Activated T-cell treated with anti-CD3 and anti-CD28 coated beads, Interleukin-2, amount 50 U/mL, for 24 hours (primary cell): Measurements from ENCODE around the gene MBP.
"Not testable (repeated sequence)": the region's sequence is repeated elsewhere in the genome, so short reads cannot be mapped to it uniquely, and the experiment has no call there.

ENCODE experiments used
- DNase-seq: peaks from one replicate; pipeline ENCODE4 v3.0.0-alpha.2; 2020
- H3K27ac Mint-ChIP-seq: 2 replicates; pipeline ENCODE4 v1.8.0; 2020; ENCODE audit warnings: mild to moderate bottlenecking, mixed read lengths
- H3K27me3 Mint-ChIP-seq: 2 replicates; pipeline ENCODE4 v1.8.0; 2020; ENCODE audit warnings: mixed read lengths
- H3K36me3 Mint-ChIP-seq: 2 replicates; pipeline ENCODE4 v1.8.0; 2020; ENCODE audit warnings: low read depth, mixed read lengths
- H3K4me1 Mint-ChIP-seq: 2 replicates; pipeline ENCODE4 v1.8.0; 2020; ENCODE audit warnings: low read depth, mixed read lengths
- H3K4me3 Mint-ChIP-seq: 2 replicates; pipeline ENCODE4 v1.8.0; 2020; ENCODE audit warnings: mild to moderate bottlenecking, moderate library complexity, mixed read lengths
- H3K9me3 Mint-ChIP-seq: 2 replicates; pipeline ENCODE4 v1.8.0; 2020; ENCODE audit warnings: mixed read lengths

MBP gene

GRCh38 chr18:76991021-76991688 is 141.4 kb downstream of the MBP start:
- H3K4me3 Mint-ChIP-seq, result no peak overlapping the region
- no peak for DNase-seq
- no peaks in the 10 kb centered on the region for H3K36me3 Mint-ChIP-seq
- no peaks in the 10 kb centered on the region for H3K4me1 Mint-ChIP-seq
- no peak overlapping the region for H3K27ac Mint-ChIP-seq
- no peaks in the 10 kb centered on the region for H3K9me3 Mint-ChIP-seq
- no peaks in the 10 kb centered on the region for H3K27me3 Mint-ChIP-seq

DNA sequence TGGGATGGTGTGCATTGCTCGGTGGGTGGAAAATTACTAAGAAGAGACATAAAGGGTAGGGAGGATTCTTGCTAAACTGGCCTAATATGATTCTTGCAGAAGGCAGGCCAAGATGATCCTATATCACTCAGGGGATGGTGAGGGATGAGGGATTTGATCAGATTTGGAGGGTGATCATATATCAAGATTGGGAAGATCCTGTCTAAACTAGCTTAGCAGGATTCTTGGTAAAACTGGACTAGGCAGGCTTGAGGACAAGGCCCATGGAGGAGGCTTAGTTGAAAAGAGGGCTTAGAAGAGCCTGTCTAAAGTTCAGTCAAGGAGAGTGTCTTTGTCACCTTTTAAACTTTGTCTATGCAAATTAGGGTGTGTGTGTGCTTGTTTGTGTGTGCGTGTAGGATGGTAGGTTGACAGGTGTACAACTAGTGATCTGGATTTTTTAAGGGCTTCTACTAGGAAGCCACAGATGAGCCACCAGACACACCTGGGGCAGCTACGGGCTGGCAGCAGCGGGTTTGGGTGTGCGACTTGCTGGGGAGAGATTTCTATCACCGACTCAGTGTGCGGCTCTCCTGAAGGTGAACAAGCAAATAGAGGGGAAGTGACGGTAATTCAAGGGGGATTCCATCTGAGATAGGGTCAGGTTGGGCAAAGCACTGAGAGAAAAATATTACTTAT is 142.1 kb downstream of the MBP start:
- not testable (repeated sequence) for H3K27me3 Mint-ChIP-seq, H3K4me1 Mint-ChIP-seq, DNase-seq, H3K36me3 Mint-ChIP-seq, H3K9me3 Mint-ChIP-seq, H3K27ac Mint-ChIP-seq, H3K4me3 Mint-ChIP-seq

DNA sequence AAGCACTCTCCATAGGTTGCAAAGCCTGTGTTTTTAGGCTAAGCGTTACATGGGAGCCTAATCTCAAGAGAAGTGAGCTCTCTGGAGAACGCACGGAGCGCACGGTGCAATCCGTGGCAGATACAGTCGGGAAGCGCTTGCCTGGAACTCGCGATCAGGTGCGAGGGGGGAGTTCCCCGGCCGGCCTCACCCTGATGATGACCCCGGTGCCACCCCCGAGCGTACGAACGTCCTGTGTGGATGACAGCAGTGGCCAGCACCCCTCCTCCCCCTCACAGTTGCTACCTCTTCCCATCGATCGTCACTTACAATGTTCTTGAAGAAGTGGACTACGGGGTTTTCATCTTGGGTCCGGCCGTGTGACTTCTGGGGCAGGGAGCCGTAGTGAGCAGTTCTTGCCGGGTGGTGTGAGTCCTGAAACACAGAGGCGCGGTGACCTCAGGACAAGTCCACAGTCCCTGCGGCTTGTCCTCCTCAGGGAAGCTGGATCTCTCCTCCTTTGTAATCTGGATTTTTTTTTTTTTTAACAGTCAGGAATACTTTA is 142.9 kb downstream of the MBP start:
- no peak for DNase-seq
- no peaks in the 10 kb centered on the region for H3K4me1 Mint-ChIP-seq
- no peaks in the 10 kb centered on the region for H3K36me3 Mint-ChIP-seq
- no peaks in the 10 kb centered on the region for H3K27me3 Mint-ChIP-seq
- no peak overlapping the region for H3K27ac Mint-ChIP-seq
- no peak overlapping the region for H3K4me3 Mint-ChIP-seq
- no peaks in the 10 kb centered on the region for H3K9me3 Mint-ChIP-seq

- Mint-ChIP-seq H3K4me1 (no peaks in the 10 kb centered on the region), H3K4me3 (no peak overlapping the region), H3K36me3 (no peaks in the 10 kb centered on the region), H3K27me3 (no peaks in the 10 kb centered on the region), H3K27ac (no peak overlapping the region), H3K9me3 (no peaks in the 10 kb centered on the region)
- DNase-seq, result no peak
Observed at GRCh38 chr18:76988827-76989646, 143.5 kb downstream of the MBP start.

- Mint-ChIP-seq H3K4me1 (peaks cover 5% of the 10 kb centered on the region), H3K9me3 (no peaks in the 10 kb centered on the region), H3K27me3 (no peaks in the 10 kb centered on the region), H3K4me3 (no peak overlapping the region), H3K36me3 (no peaks in the 10 kb centered on the region), H3K27ac (no peak overlapping the region)
- no peak for DNase-seq
Observed at GRCh38 chr18:76988031-76988826, 144.4 kb downstream of the MBP start.

GRCh38 chr18:76986406-76986805 is 146.2 kb downstream of the MBP start:
- Mint-ChIP-seq H3K4me1 (peaks cover 8% of the 10 kb centered on the region), H3K27ac (no peak overlapping the region), H3K27me3 (no peaks in the 10 kb centered on the region), H3K9me3 (no peaks in the 10 kb centered on the region), H3K4me3 (no peak overlapping the region), H3K36me3 (no peaks in the 10 kb centered on the region)
- no peak for DNase-seq

GRCh38 chr18:76985951-76986236 is 146.7 kb downstream of the MBP start:
- H3K36me3 Mint-ChIP-seq, result no peaks in the 10 kb centered on the region
- H3K4me3 Mint-ChIP-seq, result no peak overlapping the region
- H3K9me3 Mint-ChIP-seq, result no peaks in the 10 kb centered on the region
- H3K27me3 Mint-ChIP-seq, result no peaks in the 10 kb centered on the region
- peaks cover 8% of the 10 kb centered on the region for H3K4me1 Mint-ChIP-seq
- DNase-seq, result no peak
- H3K27ac Mint-ChIP-seq, result no peak overlapping the region

DNA sequence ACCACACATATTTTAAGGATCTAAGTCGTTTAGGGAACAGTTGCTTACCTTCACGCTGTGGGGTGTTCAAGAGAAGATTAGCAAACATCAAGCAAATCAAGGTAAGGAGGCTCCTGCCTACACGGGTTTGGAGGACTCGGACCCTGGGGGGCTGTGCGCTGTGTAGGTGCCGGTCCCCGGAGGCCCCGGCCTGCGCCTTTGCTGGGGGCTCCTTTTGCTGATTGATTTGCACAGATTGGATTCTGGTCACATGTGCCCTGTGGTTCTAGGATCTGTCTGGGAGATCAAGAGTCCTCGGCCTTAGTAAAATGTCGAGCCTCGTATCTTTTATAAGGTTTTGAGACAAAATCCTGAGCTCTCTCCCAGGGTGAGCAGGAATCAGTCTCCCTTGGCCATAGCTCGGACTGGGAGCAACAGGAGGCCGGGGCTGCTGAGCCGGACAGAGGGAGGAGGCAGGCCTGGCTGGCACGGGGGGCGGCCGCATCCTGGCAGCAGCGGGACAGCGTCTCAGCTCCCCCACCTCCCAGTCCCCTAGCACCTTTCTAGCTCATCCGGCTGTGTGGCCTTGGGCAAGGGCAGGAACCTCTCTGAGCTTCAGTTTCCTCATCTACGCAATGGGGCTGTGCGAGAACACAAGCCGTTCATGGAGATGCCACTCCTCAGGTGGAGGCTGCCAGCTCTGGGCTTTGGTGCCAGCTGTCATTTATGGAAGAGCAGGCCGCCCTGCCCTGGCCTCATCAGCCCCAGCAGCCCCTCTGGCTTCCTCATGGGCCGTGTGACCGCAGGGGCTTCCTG is 147.2 kb downstream of the MBP start:
- no peak overlapping the region for H3K27ac Mint-ChIP-seq
- no peaks in the 10 kb centered on the region for H3K27me3 Mint-ChIP-seq
- no peak for DNase-seq
- H3K4me3 Mint-ChIP-seq, result no peak overlapping the region
- H3K36me3 Mint-ChIP-seq, result no peaks in the 10 kb centered on the region
- H3K4me1 Mint-ChIP-seq, result peaks cover 8% of the 10 kb centered on the region
- H3K9me3 Mint-ChIP-seq, result no peaks in the 10 kb centered on the region

GRCh38 chr18:76984193-76985155 is 148.1 kb downstream of the MBP start:
- H3K27ac Mint-ChIP-seq, result no peak overlapping the region

DNA sequence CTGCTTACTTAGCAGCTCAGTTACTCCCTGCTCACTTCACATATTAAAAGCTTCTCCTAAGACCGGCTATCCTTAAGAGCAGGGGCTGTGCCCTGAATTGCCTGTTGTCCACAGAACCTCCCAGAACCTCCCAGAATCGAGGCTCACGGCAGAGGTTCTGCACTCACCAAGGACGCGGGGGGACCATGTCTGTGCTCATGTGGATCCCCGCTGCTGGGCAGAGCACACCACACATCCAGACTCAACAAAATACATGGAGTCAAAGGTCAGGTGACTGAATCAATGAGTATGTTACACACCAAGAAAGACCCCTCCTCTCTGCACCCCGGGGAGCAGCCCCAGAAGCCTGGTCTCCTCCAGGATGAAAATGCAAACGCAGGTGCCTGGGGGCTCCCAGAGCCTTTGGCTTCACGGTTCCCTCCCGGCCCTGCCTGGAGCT is 149.0 kb downstream of the MBP start:
- no peak for DNase-seq
- peak overlapping the region; percentile 40 for H3K27ac Mint-ChIP-seq
- no peak overlapping the region for H3K4me3 Mint-ChIP-seq
- peaks cover 10% of the 10 kb centered on the region for H3K36me3 Mint-ChIP-seq
- H3K9me3 Mint-ChIP-seq, result no peaks in the 10 kb centered on the region
- H3K4me1 Mint-ChIP-seq, result peaks cover 8% of the 10 kb centered on the region
- H3K27me3 Mint-ChIP-seq, result no peaks in the 10 kb centered on the region

More at GRCh38 chr18:76984193-76985155, 148.1 kb downstream of the MBP start:
- Mint-ChIP-seq H3K4me1 (peaks cover 8% of the 10 kb centered on the region), H3K4me3 (no peak overlapping the region), H3K9me3 (no peaks in the 10 kb centered on the region), H3K27me3 (no peaks in the 10 kb centered on the region), H3K36me3 (peaks cover 3% of the 10 kb centered on the region)
- no peak for DNase-seq

DNA sequence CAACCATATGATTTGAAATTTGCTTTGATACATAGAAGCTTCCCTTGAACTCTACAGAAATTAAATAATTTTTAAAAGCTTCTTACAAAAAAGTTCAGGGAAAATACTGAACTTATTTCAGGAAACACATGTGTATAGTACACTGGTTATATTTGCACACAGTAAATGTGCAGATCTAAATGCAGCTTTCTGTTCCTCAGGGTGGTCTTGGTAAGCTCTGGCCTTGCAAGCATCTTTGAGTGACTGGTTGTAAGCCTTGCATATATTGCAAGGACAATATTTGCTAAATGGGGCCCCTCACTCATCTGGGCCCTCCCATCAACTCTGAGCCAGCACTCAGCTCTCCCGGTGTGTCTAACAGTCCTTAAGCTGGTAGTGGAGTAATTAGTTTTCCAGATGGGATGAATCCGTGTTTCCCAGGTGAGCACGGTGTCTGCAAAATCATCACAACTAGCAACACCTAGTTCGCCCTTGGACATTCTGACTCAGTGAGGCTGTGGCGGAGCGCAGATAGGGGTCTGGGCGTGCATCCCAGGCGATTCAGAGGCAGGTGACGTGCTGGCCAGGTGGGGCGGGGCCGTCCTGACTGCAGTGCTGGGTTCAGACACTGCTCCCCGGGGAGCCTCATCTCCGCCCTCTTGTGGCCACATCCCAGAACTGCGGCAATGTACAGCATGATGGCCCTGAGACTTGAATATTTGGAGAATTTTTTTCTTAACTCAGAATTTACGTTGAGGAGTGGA is 149.6 kb downstream of the MBP start:
- H3K27me3 Mint-ChIP-seq, result no peaks in the 10 kb centered on the region
- H3K27ac Mint-ChIP-seq, result peak overlapping the region; percentile 40
- DNase-seq, result peak; percentile 89
- H3K4me1 Mint-ChIP-seq, result peaks cover 8% of the 10 kb centered on the region
- H3K36me3 Mint-ChIP-seq, result peaks cover 13% of the 10 kb centered on the region
- H3K4me3 Mint-ChIP-seq, result no peak overlapping the region
- H3K9me3 Mint-ChIP-seq, result no peaks in the 10 kb centered on the region

GRCh38 chr18:76982038-76982437 is 150.5 kb downstream of the MBP start:
- H3K4me1 Mint-ChIP-seq, result peaks cover 8% of the 10 kb centered on the region
- H3K4me3 Mint-ChIP-seq, result no peak overlapping the region
- DNase-seq, result no peak
- no peak overlapping the region for H3K27ac Mint-ChIP-seq
- H3K36me3 Mint-ChIP-seq, result peaks cover 13% of the 10 kb centered on the region
- no peaks in the 10 kb centered on the region for H3K9me3 Mint-ChIP-seq
- H3K27me3 Mint-ChIP-seq, result no peaks in the 10 kb centered on the region
